GM12864 (cell line): ENCODE results near the gene PPM1B.
"Not testable (repeated sequence)": the region's sequence is repeated elsewhere in the genome, so short reads cannot be mapped to it uniquely, and the experiment has no call there.

Experiments
- DNase-seq: peaks from one replicate; pipeline ENCODE4 v3.0.0-alpha.2; 2011; ENCODE audit warnings: low read depth
- H3K4me3 ChIP-seq: 2 replicates; pipeline ENCODE4 v1.5.1; 2011; ENCODE audit warnings: mild to moderate bottlenecking, low read depth, low read length, control low read depth
- TF ChIP-seq, protein P1 (sequence below): IDR thresholded peaks from 2 replicates; pipeline ENCODE4 v1.5.1; 2011; ENCODE audit warnings: low read depth, mild to moderate bottlenecking, moderate library complexity, low read length, control low read depth, inconsistent platforms; ENCODE audit errors: missing control alignments

PPM1B gene

DNA sequence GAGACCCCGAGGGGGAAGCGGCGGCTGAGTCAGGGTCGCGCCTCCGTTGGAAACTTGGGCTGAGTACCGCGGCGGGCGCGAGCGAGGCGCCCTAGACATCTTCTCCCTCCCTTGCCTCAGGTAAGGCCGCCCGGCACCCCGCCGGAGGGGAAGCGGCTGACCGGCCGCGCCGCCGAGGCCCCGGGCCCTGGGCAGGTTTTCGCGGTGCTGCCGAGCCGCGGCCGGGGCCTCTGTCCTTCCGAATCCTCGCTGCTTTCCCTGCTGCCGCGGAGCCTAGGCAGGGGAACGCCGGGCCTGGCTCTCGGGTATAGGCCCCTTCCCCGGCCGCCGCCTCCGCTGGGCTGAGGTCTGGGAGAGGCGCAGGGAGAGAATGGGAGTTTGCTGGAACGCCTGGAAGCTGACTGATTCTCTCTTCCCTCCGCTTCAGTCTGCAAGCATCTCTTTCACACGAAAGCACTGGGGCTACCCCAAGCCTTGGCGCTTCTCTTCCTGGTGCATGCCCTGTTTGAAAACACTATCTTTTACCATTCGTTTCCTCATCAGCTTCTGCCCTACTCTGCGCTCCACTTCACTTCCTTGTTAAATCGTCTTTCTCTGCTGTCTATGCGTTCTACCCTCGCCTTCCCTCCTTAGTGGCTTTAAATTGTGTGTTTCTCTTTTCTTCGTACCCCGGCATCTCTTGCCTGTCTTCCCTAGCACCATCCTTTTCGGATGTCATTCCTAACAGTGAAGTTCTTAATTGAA, 652 bp downstream of the PPM1B start:
- H3K4me3 ChIP-seq: peak overlapping the region; percentile 75
- peak; percentile 38 for DNase-seq
- TF ChIP-seq, protein P1, sequence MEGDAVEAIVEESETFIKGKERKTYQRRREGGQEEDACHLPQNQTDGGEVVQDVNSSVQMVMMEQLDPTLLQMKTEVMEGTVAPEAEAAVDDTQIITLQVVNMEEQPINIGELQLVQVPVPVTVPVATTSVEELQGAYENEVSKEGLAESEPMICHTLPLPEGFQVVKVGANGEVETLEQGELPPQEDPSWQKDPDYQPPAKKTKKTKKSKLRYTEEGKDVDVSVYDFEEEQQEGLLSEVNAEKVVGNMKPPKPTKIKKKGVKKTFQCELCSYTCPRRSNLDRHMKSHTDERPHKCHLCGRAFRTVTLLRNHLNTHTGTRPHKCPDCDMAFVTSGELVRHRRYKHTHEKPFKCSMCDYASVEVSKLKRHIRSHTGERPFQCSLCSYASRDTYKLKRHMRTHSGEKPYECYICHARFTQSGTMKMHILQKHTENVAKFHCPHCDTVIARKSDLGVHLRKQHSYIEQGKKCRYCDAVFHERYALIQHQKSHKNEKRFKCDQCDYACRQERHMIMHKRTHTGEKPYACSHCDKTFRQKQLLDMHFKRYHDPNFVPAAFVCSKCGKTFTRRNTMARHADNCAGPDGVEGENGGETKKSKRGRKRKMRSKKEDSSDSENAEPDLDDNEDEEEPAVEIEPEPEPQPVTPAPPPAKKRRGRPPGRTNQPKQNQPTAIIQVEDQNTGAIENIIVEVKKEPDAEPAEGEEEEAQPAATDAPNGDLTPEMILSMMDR: no peak

DNA sequence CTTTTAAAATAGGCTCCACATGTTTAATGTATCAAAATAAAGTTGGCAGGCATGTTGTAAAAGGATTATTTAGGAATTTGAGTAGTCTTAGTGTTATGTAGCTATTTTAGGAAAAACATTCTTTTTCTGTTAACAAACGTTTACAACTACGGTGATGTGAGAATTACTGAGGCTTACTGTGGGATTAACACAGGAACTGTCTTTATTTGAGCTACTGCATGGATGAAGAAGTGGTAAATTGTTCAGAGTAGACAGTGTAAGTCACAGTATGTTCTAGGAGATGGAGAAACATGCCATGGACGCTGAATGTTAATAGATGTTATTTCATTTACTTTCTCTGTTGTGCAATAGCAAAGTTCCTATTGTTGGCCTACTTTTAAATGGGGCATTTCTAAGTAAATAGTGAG, 1.6 kb downstream of the PPM1B start:
- H3K4me3 ChIP-seq: peak overlapping the region; percentile 75
- TF ChIP-seq, protein P1: no peak
- DNase-seq: no peak

GRCh38 chr2:44171018-44171417, 2.3 kb downstream of the PPM1B start:
- TF ChIP-seq, protein P1: no peak
- H3K4me3 ChIP-seq: peak overlapping the region; percentile 75; the same call in 1 of the 2 replicates
- no peak for DNase-seq

DNA sequence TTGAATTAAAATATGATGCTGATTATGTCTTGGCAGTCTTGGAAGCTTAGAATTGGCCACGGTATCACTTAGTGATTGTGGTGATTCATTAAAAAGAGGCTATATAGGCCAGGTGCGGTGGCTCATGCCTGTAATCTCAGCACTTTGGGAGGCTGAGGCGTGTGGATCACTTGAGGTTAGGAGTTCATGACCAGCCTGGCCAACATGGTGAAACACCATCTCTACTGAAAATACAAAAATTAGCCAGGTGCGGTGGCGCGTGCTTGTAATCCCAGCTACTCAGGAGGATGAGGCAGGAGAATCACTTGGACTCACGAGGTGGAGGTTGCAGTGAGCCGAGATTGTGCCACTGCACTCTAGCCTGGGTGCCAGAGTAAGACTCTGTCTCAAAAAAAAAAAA, 2.8 kb downstream of the PPM1B start:
- DNase-seq, H3K4me3 ChIP-seq: not testable (repeated sequence)

- TF ChIP-seq, protein P1: no peak
- H3K4me3 ChIP-seq: no peak overlapping the region
- DNase-seq: no peak
Measured at GRCh38 chr2:44172576-44172975, 3.9 kb downstream of the PPM1B start.

DNA sequence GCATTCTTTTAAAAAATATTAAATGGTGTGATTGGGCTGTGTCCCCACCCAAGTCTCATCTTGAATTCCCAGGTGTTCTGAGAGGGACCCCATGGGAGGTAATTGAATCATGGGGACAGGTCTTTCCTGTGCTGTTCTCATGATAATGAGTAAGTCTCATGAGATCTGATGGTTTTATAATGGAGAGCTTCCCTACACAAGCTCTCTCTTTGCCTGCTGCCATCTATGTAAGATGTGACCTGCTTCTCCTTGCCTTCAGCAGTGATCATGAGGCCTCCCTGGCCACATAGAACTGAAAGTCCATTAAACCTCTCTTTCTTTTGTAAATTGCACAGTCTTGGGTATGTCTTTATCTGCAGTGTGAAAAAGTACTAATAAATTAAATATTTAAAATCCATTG, 10.3 kb downstream of the PPM1B start:
- DNase-seq: no peak
- no peak overlapping the region for H3K4me3 ChIP-seq

GRCh38 chr2:44181648-44182047, 13.0 kb downstream of the PPM1B start:
- DNase-seq: no peak
- no peak overlapping the region for H3K4me3 ChIP-seq
- TF ChIP-seq, protein P1: no peak

More for the DNA sequence above, 10.3 kb downstream of the PPM1B start:
- TF ChIP-seq, protein P1: no peak
